GM21723 (cell line): ENCODE results near the gene QDPR.

Experiments used
- ATAC-seq: cut with Tn5 transposase; IDR thresholded peaks from one replicate; pipeline ENCODE4 v1.9.1; 2021; ENCODE audit warnings: mild to moderate bottlenecking, moderate library complexity; ENCODE audit not compliant: unreplicated experiment

The QDPR gene

DNA sequence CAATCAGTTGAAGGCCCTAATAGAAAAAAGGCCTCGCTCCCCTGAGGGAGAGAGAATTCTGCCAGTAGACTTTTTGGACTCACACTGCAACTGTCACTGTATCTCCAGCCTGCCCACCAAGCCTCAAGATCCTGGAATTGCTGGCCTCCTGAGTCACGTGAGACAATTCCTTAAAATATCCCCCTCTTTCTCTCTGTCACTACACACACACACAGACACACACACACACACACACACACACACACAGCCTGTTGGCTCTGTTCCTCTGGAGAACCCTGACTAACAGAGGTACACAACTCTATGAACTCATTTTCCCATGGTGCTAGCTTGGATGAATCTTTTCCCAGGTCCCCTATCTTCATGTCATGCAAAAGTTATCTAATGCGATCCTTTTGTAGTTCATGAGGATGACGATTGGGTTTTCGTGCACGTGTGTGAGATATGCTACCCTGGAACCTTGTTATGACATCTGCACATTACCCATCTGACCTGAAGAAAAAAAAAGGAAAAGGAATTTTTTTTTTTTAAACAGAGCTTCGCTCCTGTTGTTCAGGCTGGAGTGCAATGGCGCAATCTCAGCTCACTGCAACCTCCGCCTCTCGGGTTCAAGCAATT is 16.8 kb upstream of the QDPR start:
- ATAC-seq, result no peak

DNA sequence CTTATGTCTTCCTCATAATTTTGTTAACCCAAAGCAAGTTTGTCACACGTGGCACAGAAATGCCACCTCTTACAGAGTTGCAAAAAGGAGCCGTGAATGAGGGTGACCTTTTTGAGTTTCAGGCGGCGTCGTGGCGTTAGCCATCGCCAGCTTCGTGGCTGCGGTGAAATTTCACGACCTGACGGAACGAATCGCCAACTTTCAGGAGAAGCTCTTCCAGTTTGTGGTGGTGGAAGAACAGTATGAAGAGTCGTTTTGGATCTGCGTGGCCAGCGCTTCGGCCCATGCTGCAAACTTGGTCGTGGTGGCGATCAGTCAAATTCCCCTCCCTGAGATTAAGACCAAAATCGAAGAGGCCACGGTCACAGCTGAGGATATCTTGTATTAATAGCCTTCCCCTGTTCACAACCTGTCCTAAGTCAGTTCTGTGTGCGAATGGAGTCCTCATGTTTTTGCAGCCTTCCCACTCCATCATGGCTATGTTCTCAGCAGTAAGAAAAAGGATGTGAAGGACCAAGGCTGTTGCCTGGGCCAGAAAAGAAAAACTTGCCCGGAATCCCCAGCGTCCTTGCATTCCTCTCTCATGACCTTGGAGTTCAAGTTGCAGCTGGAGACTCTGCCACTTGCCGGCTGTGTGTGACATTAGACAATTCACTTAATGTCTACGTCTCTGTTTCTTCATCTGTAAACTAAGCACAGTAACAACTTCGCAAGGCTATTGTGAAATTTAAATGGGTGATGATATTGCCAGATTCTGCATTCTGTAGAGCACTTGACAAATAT is 15.0 kb upstream of the QDPR start:
- no peak for ATAC-seq

DNA sequence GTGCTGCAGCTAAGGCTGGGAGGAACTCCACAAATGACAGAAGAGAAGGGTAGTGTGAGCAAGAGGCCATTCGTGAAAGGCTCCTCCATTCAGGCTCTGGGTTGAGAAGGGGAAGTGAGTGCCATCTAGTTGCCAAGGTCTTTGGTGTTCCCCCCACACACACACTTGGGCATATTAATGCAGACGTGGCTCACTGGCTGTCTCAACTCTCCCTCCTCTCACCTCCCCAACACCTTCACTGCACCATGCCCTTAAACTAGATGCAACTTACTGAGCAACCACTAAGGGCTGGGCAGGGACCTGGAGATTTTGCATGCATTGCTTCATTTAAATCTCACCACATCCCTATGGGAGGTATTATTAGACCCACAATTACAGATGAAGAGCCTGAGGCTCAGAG is 11.8 kb upstream of the QDPR start:
- ATAC-seq, result no peak

DNA sequence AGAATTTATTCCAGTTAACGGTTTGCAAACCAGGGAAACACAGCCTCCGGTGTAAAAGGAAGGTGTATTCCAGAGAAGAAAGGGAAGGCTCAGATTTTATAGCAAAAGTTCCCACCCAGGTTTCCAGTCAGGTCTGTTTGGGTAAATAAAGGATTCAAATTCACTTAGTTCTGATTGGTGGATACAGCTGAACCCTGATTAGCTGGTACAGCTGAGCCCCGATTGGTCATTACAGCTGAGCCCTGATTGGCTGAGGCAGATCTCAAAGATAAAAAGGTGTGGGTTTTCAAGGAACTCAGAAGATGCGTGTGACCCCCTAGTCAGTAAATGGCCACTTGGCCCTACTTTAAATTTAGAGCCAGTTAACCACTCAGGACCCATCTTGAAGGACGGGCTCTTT is 9.7 kb upstream of the QDPR start:
- ATAC-seq, result no peak

DNA sequence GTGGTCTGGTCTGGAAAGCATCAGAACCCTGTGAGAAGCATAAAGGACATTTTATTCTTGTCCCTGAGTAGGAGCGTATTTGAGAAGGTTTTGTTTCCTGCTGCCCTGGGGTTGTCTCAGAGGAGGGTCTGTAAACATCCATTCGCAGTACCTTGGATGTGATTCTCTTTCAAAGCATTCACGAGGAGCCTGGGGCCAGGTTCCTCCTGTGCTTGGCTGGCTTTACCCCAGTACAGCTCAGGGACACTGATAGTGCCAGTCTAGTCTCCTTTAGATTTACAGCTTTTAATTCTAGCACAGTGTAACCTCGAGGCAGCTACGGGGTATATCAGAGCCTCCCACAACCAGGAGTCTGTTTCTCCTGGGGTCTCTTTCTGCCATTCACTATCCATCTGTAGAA is 5.8 kb upstream of the QDPR start:
- ATAC-seq, result no peak

DNA sequence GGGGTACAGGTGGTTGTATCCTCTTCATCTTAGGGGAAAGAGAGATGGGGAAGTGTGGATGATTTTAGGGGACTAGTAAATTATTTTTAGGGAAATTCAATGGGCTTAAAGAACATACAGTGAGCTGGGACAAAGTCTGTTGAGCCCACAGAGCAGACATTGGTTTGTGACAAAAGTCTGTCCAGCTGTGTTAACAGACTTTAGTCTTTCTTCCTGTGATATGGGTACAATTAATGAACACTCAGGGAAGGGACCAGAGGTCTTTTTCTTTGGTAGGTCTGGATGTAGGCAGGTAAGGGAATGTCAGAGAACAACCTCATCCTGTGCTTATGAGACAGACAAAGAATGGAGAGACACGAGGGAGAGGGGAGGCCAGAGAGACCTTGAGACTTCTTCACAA is 5.1 kb upstream of the QDPR start:
- no peak for ATAC-seq

DNA sequence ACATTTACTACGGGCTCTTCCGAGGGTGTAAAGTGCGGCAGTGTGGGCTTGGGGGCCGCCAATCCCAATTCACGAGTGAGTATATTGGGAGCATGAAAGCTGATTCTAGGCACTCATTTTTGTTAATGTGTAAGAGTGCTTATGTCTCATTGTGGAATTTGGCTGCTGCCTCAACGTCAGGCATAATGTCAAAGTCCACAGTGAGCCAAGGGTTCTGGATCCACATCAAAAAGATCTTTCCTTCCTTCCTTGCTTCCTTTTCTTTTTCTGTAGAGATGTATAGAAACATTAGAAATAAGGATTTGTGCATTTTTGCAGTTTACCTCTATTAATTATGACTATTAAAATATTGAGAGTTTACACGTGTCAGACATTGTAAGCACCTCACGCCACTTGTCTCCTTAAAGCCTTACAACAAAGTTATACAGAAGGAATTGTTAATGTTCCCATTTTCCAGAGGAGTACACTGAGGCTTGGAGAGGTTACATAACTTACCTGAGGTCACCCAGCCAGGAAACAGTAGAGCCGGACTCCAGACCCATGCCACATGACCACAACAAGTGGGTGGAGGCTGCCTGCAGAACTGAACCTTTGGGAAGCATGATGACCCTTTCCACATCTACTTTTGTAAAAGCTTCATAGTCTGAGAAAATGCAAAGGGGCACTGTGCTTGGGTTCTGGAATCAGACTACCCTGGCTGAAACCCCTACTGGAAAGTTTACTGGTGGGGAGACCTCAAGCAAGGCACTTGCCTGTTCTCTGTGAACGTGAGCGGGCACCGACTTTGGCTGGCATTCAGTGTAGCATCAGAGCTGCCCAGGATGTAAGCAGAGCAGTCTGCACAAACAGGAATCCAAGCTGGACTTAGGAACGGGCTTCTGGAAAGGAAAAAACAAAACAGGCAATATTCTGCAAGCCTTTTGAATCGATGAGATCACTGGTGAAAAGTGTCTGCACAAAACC is 3.8 kb upstream of the QDPR start:
- ATAC-seq, result no peak

DNA sequence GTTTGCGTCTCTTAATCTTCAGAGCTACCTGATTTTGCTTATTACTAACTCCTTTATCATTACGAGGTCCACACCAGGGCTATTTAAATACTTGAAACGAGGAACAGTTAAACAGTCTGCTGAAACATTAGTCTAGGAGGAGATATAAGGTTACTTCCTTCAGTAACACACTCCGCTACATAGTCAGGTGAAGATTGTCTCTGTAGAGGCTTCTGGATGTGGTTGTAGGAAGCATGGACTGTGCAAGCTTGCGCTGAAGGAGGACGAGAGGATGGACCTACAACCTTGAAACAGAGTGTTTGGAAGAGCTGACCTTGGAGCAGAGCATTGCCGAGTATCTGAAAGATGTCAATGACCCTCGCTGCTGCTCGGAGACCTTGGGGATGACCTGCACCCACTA is 3.0 kb upstream of the QDPR start, which contains the start of gene CLRN2:
Gene CLRN2 (plus strand): TSS at position 301 of the 400 bp plus-strand sequence. CDS start 102 bp downstream, outside the sequence.
- no peak for ATAC-seq

DNA sequence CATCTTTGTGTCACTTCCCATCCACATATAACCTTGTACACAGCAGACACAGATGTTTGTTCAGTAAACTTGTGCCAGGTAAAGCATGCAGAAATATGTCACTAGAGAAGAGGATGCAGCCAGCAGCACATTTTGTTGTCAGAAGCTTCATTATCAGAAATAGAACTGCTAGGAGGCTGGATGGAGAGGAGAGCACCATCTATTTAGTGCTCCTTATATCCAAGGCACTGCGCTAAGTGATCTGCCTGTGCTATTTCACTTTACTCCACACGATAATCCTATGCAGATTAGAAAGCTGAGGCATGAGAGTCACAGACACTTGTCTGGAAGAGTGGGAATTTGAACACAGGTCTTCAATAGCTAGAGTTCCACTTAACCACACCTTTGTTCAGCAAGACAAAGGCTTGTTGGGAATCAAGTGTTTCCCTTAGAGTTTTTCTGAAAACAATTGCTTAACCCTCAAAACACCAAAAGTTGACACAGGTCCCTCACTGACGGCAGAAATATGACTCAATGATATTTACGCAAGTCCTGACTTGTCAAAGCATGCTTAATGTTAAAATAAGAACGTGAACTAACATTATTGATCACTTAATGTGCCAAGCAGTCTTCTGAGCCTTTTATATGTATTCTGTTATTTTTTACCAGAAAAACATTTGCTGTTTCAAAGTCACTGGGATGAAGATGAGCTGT is 1.2 kb upstream of the QDPR start:
- ATAC-seq, result no peak

DNA sequence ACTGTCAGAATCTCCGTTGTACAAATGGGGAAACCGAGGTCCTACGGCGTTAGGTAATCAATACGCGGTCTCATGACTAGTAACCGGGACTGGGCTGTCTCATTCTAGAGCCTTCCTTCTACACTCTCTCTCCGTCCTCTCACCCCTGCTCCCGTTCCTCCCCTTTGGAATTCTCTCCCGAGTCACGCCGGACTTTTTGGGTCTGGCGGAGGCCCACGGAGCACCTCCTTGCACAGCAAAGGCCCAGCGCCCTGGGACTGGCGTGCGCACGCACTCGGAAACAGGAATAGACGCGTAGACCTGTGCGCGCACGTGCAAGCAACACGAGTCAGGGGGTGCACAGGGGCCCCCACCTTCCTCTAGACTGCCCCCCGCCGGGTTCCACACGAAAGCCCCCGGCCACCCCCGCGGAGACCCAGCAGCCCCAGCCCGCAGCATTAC is 361 bp downstream of the QDPR start:
- peak; percentile 64 for ATAC-seq

DNA sequence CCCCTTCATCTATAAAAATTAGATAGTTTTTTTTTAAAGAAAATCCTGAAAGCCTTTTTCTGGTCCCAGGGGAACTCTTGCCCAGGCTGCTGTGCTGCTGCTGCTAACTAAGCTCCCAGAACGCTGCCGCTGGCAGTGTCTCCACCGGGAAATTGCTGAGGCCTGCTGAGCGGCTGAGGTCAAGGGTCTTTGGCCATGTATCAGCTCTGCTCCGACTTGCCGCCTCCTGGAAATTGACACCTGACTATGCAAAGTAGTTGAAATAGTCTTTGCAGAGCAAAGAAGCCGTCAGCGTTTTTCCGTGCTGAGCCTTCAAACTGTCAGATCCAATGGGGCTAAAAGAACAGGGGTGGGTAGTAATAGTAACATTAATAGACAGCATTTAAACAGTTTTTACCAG is 839 bp downstream of the QDPR start:
- no peak for ATAC-seq

DNA sequence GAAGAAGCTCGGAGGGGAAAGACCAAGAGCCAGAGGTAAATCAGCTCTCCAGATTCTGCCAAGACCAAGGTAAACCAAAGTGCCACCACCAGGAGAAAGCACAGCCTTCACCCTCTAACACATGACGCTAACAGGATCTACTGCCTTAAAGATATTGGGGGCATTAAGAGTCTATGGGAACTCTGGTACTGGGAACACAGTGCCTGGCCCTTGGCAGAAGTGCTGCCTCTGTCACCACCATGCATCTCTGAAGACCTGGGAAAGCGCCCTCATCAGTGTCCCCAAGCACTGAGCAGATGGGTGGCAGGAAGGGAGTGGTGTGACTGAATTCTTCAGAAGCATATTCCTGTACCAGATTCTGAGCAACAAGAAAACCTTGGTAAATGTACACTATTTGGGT is 1.3 kb downstream of the QDPR start:
- no peak for ATAC-seq

DNA sequence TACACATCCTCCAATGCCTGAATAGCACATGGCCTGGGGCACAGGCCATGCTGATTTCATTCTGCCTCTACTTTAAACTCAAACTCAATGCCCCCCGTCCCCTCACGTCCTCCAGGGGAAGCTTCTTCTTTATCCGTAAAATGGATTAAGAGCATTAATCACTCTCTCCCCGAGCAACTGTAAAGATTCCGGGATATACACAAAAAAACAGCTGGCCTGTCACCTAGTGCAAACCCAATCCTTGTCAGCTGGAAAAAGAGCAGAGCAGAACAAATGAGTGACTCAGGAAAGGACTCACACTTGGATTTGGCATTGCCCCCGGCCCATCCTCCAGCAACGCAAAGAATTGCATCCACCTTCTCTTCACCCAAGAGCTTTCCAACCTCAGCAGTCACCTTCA is 7.8 kb downstream of the QDPR start:
- ATAC-seq, result no peak

DNA sequence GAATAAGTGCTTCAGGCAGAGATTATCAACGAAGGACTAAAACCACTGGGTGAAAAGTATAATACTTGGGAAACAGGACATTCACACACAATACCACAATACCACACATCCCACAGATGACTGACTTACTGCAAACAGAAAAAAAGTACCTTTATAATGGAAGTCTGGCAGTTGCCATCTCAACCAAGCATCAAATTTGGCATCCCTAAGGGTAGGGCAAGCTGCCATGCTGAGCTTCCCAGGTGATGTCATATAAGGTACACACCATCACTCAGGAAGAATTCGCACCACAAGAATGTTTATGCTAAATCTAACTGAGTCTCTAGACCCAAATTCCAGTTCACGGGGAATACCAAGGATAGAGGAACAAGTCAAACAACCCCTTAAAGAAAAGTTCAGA is 9.1 kb downstream of the QDPR start:
- ATAC-seq, result no peak

DNA sequence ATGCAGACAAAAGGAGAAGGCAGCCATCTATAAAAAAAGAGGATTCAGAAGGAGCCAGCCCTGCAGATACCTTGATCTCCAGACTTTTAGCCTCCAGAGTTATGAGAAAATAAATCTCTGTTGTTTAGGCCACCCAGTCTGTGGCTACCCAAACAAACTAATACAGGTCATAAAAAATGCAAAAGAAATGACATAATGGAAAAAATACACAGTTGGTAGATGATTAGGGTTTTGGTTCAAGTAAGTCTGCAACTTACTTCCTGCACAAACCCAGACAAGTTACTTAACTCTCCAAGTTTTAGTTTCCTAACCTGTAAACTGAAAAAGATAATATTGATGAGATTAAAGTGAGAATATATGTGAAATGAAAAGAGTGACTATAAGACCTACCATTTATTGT is 11.3 kb downstream of the QDPR start:
- ATAC-seq, result no peak

DNA sequence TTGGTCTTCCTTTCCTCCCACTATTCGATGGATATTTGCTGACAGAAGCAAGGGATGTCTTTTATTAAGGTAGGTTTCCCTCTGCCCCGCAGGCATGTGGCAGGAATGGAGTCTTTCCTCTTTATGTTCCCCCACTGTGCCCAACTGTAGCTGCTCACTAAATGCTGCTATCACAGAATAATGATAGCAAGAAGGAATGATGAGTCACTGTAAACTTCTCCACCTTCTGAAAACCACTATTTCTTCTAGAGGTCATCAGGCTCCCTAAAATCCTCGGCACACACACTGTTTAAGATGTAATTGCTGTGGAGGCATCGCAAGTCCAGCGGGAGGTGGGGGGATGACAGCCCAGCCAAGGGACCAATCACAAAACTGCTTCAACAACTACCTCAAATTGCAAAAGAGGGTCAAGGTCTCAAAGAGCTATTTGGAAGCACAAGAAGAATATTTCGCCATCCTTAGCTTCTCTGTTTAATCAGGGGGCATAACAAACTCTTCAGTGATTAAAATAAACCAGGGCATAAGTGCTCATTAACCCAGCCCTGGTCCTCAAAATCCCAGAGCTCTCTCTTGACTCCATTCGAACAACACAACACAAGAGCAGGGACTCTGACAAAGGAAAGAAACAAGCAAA is 13.9 kb downstream of the QDPR start:
- ATAC-seq, result no peak

DNA sequence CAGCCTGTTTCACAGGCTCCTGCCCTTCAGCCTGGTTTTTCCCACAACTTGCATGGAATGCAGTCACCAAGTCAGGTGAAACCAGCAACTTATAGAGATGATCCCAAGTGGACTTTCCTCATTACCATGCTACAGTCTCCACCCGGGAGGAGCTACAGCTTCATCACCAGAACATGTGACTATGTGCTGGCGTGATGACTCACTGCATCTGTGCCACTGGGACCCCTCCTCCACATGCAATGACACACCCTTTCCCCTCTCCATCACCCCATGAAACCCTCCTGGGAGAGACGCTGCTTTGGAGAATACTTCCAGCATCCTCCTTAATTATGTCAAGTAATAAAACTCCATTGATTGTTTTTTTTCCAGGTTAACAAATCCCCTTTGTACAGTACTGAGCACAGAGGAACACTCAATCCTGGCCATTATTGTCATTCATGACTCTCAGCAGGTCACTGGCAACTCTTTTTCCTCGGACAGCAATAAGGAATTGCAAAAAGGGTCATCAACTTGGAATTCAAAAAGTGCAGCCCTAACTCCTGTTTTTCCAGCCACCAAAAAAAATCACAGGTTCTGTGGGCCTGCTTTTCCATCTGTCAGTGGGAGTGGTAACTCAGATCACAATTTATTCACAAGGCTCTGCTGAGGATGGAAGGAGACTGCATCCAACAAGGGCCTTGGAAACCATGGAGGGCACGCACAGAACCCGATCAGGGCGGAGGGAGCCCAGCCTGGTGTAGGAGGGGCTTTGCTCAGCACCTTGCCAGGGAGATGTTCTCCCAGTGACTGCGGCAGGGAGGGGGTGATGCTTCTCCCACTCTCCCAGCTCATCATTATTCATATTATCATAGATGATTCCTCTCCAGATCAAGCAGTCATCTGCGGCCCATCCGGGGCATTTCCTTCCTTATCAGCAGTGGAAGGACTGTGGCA is 17.4 kb downstream of the QDPR start:
- no peak for ATAC-seq

DNA sequence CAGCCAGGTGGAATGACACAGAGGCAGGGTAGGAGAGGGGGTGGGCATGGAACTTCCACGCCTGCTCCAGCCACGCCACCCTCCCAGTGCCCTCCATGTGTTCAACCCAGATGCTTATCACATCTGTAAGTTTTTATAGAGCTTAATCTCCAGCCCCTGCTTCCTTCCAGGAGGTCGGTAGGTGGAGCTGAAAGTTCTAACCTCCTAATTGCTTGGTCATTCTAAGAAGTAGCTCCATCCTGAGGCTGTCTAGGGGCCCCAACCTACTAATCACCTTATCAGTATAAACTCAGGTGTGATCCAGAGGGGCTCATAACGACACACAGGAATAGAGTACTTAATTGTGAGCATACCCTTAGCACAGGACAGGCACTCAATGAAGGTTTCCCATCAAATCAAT is 18.3 kb downstream of the QDPR start:
- no peak for ATAC-seq

DNA sequence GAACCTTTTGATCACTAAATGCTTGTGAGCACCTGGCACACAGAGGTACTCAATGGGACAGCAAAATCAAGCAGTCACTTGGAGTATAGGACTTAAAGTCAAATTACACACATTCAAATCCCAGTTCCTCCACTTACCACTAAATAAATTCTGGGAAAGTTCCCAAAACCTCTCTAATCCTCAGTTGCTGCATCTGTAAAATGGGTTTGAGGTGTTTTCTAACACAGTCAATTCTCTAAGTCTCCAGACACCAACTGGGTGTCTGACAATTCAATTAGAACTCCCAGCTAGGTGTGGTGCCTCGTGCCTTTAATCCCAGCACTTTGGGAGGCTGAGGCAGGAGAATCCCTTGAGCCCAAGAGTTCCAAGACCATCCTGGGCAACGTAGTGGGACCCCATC is 19.0 kb downstream of the QDPR start:
- no peak for ATAC-seq
